Activated CD8-positive, alpha-beta memory T cell treated with anti-CD3 and anti-CD28 coated beads for 1 hour (primary cell): ENCODE results near the gene ARHGAP26.

Experiments used
- DNase-seq, 2 donors: peaks; one replicate each; pipeline ENCODE4 v3.0.0-alpha.2; 2020; ENCODE audit warnings: low read depth in 1 of 2; ENCODE audit errors: extremely low read depth in 1 of 2

Gene ARHGAP26

DNA sequence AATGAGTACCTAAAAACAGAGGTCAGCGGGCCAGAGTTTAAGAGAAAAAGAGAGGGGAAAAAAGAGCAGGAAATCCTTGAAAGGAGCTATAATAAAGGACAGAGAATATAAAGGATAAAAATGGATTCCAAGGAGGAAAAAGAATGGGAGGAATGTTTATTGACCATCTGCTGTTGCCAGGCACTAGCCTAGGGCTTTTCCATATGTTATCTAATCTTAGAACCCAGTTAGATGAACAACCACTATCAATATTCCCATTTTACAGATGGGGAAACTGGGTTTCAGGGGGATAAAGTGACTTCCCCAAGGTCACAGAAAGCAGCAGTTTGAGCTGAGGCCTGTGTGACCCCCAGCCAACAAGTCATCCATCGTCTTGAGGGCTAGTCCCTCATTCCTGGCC is 400.8 kb downstream of the ARHGAP26 start:
- no peak for DNase-seq

DNA sequence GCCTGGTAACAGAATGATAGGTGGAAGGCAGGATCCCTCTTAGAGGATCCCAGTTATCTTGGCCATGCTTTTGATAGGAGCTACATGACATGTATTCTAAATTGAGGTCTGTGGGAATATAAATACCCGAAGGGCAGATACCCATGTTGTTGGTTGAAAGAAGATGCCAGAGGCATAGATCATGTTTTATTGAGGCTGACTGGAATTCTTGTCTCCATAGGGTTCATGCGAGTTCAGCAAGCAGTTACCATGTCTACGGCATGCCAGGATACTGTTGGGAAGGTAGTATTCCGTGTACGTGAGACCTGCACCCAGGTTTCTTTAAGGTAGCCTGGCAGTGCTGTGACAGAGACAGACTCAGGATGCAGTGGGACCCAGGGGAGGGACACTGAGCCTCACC is 402.6 kb downstream of the ARHGAP26 start:
- DNase-seq: no peak

- DNase-seq: no peak
Observed at GRCh38 chr5:143173139-143173889, 403.1 kb downstream of the ARHGAP26 start.

DNA sequence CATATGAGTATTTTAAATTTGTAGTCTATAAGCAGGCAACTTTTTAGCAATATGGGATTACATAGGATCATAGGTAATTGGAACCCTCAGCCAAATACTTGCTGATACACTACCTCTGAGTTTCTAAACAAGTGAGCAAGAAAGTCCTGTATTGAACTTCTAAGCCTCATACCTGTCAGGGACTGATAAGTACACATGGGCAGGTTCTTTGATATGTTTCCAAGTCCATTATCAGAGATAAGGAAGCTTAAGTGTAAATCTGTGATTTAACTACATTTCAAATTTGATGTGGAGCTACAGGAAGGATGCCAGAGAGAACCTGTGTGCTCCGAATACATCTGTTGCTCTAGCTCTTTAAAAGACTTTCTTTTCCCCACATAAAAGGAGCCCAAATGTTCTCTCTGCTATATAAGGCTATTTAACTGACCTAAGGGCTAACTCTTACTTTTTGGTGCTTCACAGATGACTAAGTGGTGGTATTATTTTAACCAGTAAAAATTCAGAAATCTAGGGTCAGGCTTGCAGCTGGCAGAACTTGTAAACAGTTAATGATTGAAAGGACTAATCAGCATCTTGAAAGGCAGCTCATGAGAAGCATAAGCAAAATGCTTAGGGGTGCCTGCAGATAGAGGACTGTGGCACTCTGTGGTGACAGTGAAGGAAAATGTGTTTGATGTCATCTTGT is 404.7 kb downstream of the ARHGAP26 start:
- no peak for DNase-seq

- DNase-seq: no peak
Observed at GRCh38 chr5:143176048-143176447, 405.9 kb downstream of the ARHGAP26 start.

- no peak for DNase-seq
Observed at GRCh38 chr5:143177263-143177983, 407.2 kb downstream of the ARHGAP26 start.

- no peak for DNase-seq
Observed at GRCh38 chr5:143179126-143179740, 409.1 kb downstream of the ARHGAP26 start.

DNA sequence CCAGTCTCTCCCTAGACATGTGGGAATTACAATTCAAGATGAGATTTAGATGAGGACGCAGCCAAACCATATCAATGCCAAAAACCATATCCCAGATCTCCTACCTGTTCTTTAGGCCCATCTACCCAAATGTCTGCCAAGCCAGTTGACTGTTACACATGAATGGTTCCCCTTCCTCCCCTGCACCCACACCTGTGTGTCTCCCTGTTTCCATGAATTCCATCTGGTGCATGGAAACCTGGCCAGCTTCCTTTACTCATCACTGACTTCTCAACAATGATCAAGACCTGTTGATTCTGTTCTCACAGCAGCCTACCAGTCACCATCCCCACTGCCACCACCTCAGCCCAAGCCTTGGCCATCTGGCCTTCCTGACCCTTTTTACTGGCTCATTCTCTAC is 410.6 kb downstream of the ARHGAP26 start:
- DNase-seq: no peak

GRCh38 chr5:143181173-143181572 is 411.0 kb downstream of the ARHGAP26 start:
- DNase-seq: no peak

DNA sequence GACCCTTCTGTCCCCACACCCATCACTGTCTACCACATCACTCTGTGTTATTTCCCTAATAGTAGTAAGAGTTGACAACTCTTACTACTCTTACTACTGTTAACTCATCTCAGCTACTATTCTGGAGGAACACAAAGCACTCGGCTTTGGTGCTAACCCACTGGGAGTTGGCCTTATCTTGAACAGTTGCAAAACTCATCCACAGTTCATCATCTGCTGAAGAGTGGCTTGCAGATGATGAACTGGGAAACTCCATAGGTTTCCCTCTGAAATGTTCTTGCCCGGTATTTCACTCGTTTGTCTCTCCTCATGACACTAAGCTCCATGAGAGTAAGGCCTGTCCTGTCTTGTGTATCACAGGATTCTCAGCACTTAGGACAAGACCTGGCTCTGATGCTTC is 411.9 kb downstream of the ARHGAP26 start:
- DNase-seq: no peak

DNA sequence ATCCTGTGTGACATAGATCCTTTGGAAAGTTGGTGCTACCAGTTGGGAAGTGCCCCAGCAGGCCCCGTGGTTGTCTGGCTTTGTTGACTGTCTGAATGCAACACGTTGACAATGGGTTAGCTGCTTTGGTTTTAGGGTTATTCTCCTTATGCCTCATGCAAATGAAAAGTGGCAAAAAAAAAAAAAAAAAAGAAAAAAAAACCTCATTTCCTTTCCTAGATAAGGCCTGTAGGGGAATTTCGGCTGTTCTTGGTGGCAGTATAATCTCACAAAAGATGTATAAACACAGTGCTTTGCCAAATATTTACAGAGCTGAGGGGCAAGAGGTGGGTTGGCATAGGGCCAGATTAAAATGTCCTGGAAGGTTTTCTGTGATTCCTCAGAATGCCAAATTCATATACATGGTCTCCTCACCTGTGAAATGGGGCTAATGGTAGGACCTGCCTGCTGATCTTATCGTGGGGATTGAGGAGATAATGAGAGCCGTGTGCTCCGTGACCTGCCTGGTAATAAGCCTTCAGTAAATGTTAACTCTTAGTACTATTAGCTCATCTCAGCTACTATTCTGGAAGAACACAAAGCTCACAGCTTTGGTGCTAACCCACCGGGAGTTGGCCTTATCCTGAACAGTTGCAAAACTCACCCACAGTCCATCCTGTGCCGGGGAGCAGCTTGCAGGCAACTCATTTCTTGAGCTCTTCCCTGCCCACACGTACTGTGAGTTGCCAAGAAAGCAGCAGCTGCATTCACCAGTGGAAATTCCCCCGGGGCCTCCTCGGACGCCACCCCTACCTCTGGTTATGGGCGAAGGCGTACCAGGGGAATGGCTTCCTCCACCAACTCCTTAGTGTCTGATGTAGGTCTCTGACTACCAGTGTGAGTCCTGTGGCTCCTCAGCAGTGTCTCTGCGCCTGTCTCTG is 413.0 kb downstream of the ARHGAP26 start:
- no peak for DNase-seq

DNA sequence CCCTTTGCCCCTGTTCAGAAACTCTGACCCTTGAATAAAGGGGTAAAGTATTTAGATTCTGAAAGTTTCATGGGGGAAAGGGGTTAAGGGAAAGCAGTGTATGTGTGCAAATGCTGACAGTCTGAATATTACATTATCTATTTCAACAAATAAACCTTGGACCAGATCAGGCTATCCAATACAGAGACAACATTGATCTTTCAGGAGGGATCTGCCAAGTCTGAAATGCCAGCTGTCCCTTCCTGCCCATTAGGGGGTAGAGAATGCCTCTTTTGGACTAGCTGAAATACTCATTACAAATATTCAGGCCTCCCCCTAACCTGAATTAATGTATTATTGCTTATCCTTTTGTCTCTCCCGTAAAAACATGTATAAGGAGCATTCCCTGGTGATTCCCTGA is 413.8 kb downstream of the ARHGAP26 start:
- DNase-seq: no peak

GRCh38 chr5:143186623-143187022 is 416.4 kb downstream of the ARHGAP26 start:
- no peak for DNase-seq

GRCh38 chr5:143187495-143187894 is 417.3 kb downstream of the ARHGAP26 start:
- no peak for DNase-seq

DNA sequence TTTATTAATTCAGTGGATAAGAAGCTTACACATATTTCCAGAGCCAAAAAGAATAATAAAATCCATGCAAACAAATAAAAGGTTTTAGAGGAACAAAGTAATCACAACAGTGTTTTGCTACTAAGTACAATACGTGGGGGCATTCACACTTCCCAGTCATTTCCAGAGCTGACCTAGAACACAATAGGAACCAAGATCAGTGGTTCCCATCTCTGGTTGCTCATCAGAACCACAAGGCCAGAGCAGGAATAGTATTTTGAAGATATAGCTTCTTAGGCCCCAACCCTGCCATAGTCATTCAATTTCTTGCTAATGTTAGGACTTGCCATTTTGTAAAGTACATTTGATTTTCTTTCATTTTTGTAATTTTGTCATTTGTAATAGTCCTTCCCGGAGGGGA is 417.9 kb downstream of the ARHGAP26 start:
- DNase-seq: no peak

- DNase-seq: no peak
Observed at GRCh38 chr5:143188692-143189091, 418.5 kb downstream of the ARHGAP26 start.

DNA sequence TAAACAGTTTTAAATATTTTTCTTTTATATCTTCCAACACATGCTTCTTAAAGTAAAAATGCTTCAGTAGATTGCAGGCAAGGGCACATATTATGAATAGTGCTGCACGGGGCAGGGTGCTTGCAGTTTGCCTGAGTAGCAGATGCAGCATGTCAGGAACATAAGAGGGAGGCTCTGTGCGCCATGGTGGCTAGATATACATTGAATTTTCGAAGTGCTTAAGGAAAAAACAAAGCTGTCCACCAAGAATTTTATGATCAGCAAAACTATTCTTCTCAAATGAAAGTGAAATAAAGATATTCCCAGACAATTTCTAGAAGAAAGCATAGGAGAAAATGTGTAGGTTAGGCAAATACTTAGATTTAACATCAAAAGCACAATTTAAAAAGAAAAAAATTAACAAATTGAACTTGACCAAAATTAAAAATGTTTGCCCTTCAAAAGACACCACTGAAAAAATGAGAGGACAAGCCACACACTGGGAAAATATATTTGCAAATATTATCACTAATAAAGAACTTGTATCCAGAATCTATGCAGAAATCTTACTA is 420.2 kb downstream of the ARHGAP26 start:
- no peak for DNase-seq

DNA sequence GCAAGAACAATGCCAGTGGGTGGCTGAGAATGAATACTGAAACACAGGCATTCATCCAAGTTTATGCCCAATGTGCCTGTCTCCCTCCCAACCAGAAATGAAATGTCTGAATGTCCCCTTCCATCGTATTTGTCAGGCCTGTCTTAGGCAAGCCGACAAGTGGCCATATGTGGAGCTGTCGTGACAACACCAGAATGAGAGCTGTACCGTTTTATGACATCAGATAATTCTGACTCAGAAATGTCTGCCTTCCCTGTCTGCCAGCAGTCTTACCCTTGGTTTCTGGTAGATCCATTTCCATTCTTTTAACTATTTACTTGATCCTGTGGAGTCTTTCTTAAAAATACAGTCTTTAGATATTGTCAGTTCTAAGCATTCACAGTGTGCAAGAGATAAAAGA is 421.5 kb downstream of the ARHGAP26 start:
- DNase-seq: no peak

- no peak for DNase-seq
Observed at GRCh38 chr5:143192191-143192900, 422.2 kb downstream of the ARHGAP26 start.
